Myocyte (in vitro differentiated cells): Measurements from ENCODE around the gene SLFN11. TPM values are rescaled to one million over a fixed set of nuclear protein-coding genes. Genes with fewer than 3 reads are reported as not detected.
"Not testable (repeated sequence)": the region's sequence is repeated elsewhere in the genome, so short reads cannot be mapped to it uniquely, and the experiment has no call there.

Source experiments
- DNase-seq: peaks from one replicate; pipeline ENCODE4 v3.0.0-alpha.2; 2012; ENCODE audit warnings: low read depth
- polyA plus RNA-seq: library from polyadenylated mRNA; unstranded; fragments of >200 nt; gene quantifications from one replicate; pipeline ENCODE4 v1.2.1, GENCODE V29; 2012; ENCODE audit warnings: missing spikeins
- total RNA-seq: library from RNA; depleted of rRNA; stranded (reverse); fragments of >200 nt; gene quantifications from 2 replicates; pipeline ENCODE4 v1.2.3, GENCODE V29; 2014

Gene SLFN11
- total RNA-seq: 6.5 and 15.1 TPM in 2 replicates
- 6.0 TPM for polyA plus RNA-seq

- DNase-seq: peak; percentile 62
These were observed at the start of gene SLFN11 for GRCh38 chr17:35373534-35373983. TSS of gene SLFN11 (minus strand) at chr17:35373621. CDS start at chr17:35363807, 9,814 bp downstream.

GRCh38 chr17:35421069-35421468 lies 47.6 kb upstream of the SLFN11 start:
- not testable (repeated sequence) for DNase-seq

GRCh38 chr17:35416659-35417058 lies 43.2 kb upstream of the SLFN11 start:
- no peak for DNase-seq

GRCh38 chr17:35414707-35415106 lies 41.3 kb upstream of the SLFN11 start:
- not testable (repeated sequence) for DNase-seq

- no peak for DNase-seq
These were observed 40.8 kb upstream of the SLFN11 start for GRCh38 chr17:35414247-35414646.

GRCh38 chr17:35407531-35407930 lies 34.1 kb upstream of the SLFN11 start:
- DNase-seq: no peak

GRCh38 chr17:35406568-35406967 lies 33.1 kb upstream of the SLFN11 start:
- no peak for DNase-seq

GRCh38 chr17:35404360-35404759 lies 30.9 kb upstream of the SLFN11 start:
- DNase-seq: no peak

GRCh38 chr17:35393783-35394182 lies 20.4 kb upstream of the SLFN11 start:
- DNase-seq: not testable (repeated sequence)

GRCh38 chr17:35390663-35391062 lies 17.2 kb upstream of the SLFN11 start:
- DNase-seq: no peak

- no peak for DNase-seq
These were observed 16.7 kb upstream of the SLFN11 start for GRCh38 chr17:35390156-35390555.

GRCh38 chr17:35387496-35387895 lies 14.1 kb upstream of the SLFN11 start:
- DNase-seq: no peak

GRCh38 chr17:35377706-35378105 lies 4.3 kb upstream of the SLFN11 start:
- no peak for DNase-seq

GRCh38 chr17:35377068-35377467 lies 3.6 kb upstream of the SLFN11 start:
- no peak for DNase-seq

GRCh38 chr17:35376245-35376644 lies 2.8 kb upstream of the SLFN11 start:
- no peak for DNase-seq

- no peak for DNase-seq
These were observed 1.4 kb upstream of the SLFN11 start for GRCh38 chr17:35374766-35375344.

- DNase-seq: peak; percentile 29
These were observed 754 bp upstream of the SLFN11 start for GRCh38 chr17:35373984-35374765.

- peak; percentile 73 for DNase-seq
These were observed 431 bp downstream of the SLFN11 start for GRCh38 chr17:35372846-35373533.

GRCh38 chr17:35371934-35372333 lies 1.5 kb downstream of the SLFN11 start:
- no peak for DNase-seq

- DNase-seq: no peak
These were observed 5.2 kb downstream of the SLFN11 start for GRCh38 chr17:35368081-35368830.

GRCh38 chr17:35361027-35361426 lies 12.4 kb downstream of the SLFN11 start:
- peak; percentile 14 for DNase-seq
